HepG2 (cell line): ENCODE data around the gene PLA2G12A. TPM values are rescaled to one million over a fixed set of nuclear protein-coding genes. Genes with fewer than 3 reads are reported as not detected.

Experiments used
- HNRNPLL ChIP-seq: fragments of 200-400 bp; formaldehyde crosslinking; IDR thresholded peaks from 2 replicates; pipeline ENCODE4 v1.6.1; 2017; ENCODE audit warnings: mild to moderate bottlenecking, low read depth, low read length; ENCODE audit not compliant: poor library complexity, severe bottlenecking
- KLF9 ChIP-seq: IDR thresholded peaks from 2 replicates; pipeline ENCODE4 v1.6.1; 2016; ENCODE audit warnings: low read depth
- NCOA1 ChIP-seq: sonication (generic); formaldehyde crosslinking; IDR thresholded peaks from 2 replicates; pipeline ENCODE4 v1.9.0; 2021; ENCODE audit warnings: missing genetic modification reagents
- NFYB ChIP-seq: sonication (generic); formaldehyde crosslinking; IDR thresholded peaks from 2 replicates; pipeline ENCODE4 v1.4.0; 2020; ENCODE audit warnings: missing genetic modification reagents
- NPAS2 ChIP-seq: sonication (generic); formaldehyde crosslinking; IDR thresholded peaks from 2 replicates; pipeline ENCODE4 v1.8.0; 2022; ENCODE audit warnings: mild to moderate bottlenecking, missing genetic modification reagents, borderline replicate concordance
- RARG ChIP-seq: sonication (generic); formaldehyde crosslinking; IDR thresholded peaks from 2 replicates; pipeline ENCODE4 v1.4.0; 2020; ENCODE audit warnings: low read depth, mild to moderate bottlenecking, missing genetic modification reagents
- RXRB ChIP-seq: IDR thresholded peaks from 2 replicates; pipeline ENCODE4 v1.6.1; 2016; ENCODE audit warnings: borderline replicate concordance, missing genetic modification reagents, missing compliant biosample characterization
- SIN3B ChIP-seq: fragments of 150-350 bp; IDR thresholded peaks from 2 replicates; pipeline ENCODE4 v1.6.1; 2014; ENCODE audit warnings: low read length
- SRSF9 ChIP-seq: fragments of 200-400 bp; formaldehyde crosslinking; IDR thresholded peaks from 2 replicates; pipeline ENCODE4 v1.6.1; 2018; ENCODE audit warnings: borderline replicate concordance, mild to moderate bottlenecking, low read depth, low read length; ENCODE audit not compliant: insufficient read depth, poor library complexity, severe bottlenecking
- ZEB1 ChIP-seq: IDR thresholded peaks from 2 replicates; pipeline ENCODE4 v1.6.1; 2012; ENCODE audit warnings: mild to moderate bottlenecking, low read depth, inconsistent platforms; ENCODE audit not compliant: insufficient replicate concordance
- ZFX ChIP-seq: sonication (generic); formaldehyde crosslinking; IDR thresholded peaks from 2 replicates; pipeline ENCODE4 v1.4.0; 2020; ENCODE audit warnings: mild to moderate bottlenecking, low read depth, missing genetic modification reagents, moderate library complexity
- ZFYVE20 ChIP-seq: sonication (generic); formaldehyde crosslinking; IDR thresholded peaks from 2 replicates; pipeline ENCODE4 v1.8.0; 2023; ENCODE audit warnings: low read depth, mild to moderate bottlenecking, moderate library complexity, missing genetic modification reagents, borderline replicate concordance
- ZNF10 ChIP-seq: sonication (generic); formaldehyde crosslinking; IDR thresholded peaks from 2 replicates; pipeline ENCODE4 v1.4.0; 2020; ENCODE audit warnings: mild to moderate bottlenecking, low read depth, missing genetic modification reagents, borderline replicate concordance
- ZNF101 ChIP-seq: sonication (generic); formaldehyde crosslinking; IDR thresholded peaks from 2 replicates; pipeline ENCODE4 v1.4.0; 2020; ENCODE audit warnings: mild to moderate bottlenecking, low read depth, missing genetic modification reagents, borderline replicate concordance
- ZNF460 ChIP-seq: sonication (generic); formaldehyde crosslinking; IDR thresholded peaks from 2 replicates; pipeline ENCODE4 v1.5.1; 2020; ENCODE audit warnings: missing genetic modification reagents, mild to moderate bottlenecking, borderline replicate concordance
- ZNF678 ChIP-seq: sonication (generic); formaldehyde crosslinking; IDR thresholded peaks from 2 replicates; pipeline ENCODE4 v1.4.0; 2020; ENCODE audit warnings: mild to moderate bottlenecking, missing genetic modification reagents
- ZNF746 ChIP-seq: sonication (generic); formaldehyde crosslinking; IDR thresholded peaks from 2 replicates; pipeline ENCODE4 v1.8.0; 2022; ENCODE audit warnings: mild to moderate bottlenecking, missing genetic modification reagents
- ZNF792 ChIP-seq: IDR thresholded peaks from 2 replicates; pipeline ENCODE4 v1.6.1; 2016
- ZNF816 ChIP-seq: sonication (generic); formaldehyde crosslinking; IDR thresholded peaks from 2 replicates; pipeline ENCODE4 v1.8.0; 2022; ENCODE audit warnings: missing genetic modification reagents, mild to moderate bottlenecking, borderline replicate concordance
- polyA plus RNA-seq, 8 experiments: library from polyadenylated mRNA; depleted of rRNA in 3 of 8; stranded (reverse) in 7 of 8; unstranded in 1 of 8; fragments of >200 nt; fragmentation: Illumina TruSeq in 4 of 8; extraction: Trizol in 4 of 8; gene quantifications; 2 replicates each; pipeline versions ENCODE4 v1.2.1 to v1.2.3, GENCODE V29; 2011 to 2016; ENCODE audit warnings: low read depth in 4 of 8, missing spikeins in 1 of 8, mixed read lengths in 1 of 8; ENCODE audit not compliant: insufficient read depth in 1 of 8
- total RNA-seq, 5 experiments: library from RNA; depleted of rRNA; stranded (reverse); fragments of >200 nt; fragmentation: Illumina TruSeq; extraction: Trizol; gene quantifications; 2 replicates each; pipeline ENCODE4 v1.2.3, GENCODE V29; 2016; ENCODE audit warnings: low read depth in 1 of 5
- TF ChIP-seq, protein P1 (sequence below): sonication (generic); formaldehyde crosslinking; IDR thresholded peaks from 2 replicates; pipeline ENCODE4 v1.8.0; 2022; ENCODE audit warnings: missing genetic modification reagents, mild to moderate bottlenecking, inconsistent platforms, borderline replicate concordance
- TF ChIP-seq, protein P2 (sequence below): sonication (generic); formaldehyde crosslinking; IDR thresholded peaks from 2 replicates; pipeline ENCODE4 v1.4.0; 2020; ENCODE audit warnings: mild to moderate bottlenecking, low read depth, missing genetic modification reagents
- TF ChIP-seq, protein P3 (sequence below): sonication (generic); formaldehyde crosslinking; IDR thresholded peaks from 2 replicates; pipeline ENCODE4 v1.4.0; 2020; ENCODE audit warnings: missing genetic modification reagents
- TF ChIP-seq, protein P4 (sequence below): sonication (generic); formaldehyde crosslinking; IDR thresholded peaks from 2 replicates; pipeline ENCODE4 v1.5.0; 2020; ENCODE audit warnings: missing genetic modification reagents
- TF ChIP-seq, protein P5 (sequence below): sonication (generic); formaldehyde crosslinking; IDR thresholded peaks from 2 replicates; pipeline ENCODE4 v1.5.0; 2020; ENCODE audit warnings: mild to moderate bottlenecking, missing genetic modification reagents

The PLA2G12A gene
- total and polyA plus RNA-seq, 2 of the 13 experiments (the other 11 are each of a cell fraction or from before 2014, with no cell fraction given), result 61.2 to 64.0 TPM

DNA sequence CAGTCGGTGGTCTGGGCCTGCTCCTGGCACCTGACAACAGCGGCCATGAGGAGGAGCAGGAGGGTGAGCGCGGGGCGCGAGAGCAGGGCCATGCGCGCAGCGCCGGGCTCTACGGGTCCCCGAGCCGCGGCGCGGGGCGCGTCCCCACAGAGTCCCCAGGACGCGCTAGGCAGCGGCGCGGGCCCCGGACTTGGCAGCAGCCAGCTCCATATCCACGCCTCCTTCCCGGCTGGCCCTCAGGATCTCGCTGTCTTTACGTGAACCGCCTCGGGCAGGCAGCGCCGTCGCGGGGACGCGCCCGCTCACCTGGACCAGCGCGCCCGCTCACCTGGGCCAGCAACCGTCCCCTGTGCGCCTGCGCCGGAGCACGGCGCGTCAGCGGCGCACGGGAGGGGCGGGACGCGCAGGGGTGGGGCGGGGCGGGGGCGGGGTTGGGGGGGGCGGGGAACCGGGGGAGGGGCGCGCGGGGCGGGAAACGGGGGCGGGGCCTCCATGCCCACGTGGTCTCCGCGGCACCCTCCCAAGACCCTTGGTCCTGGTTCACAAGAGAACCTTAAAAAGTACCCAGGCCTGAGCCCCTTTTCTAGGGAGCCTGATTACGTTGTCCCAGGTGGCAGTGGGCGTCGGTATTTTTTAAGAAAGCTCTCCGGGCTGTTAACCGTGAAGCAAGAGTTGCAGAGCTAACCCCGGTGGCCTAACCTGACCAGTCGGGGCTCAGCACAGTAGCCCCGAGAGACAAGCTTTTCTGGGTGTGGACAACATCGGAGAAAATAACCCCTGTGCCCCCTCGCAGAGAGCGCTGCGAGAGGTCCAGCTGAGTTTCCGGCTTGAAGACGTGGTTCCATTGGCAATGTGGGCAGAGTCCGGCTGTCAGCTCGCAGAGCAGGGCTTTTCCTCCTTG lies at the start of gene PLA2G12A (continued):
- 0 out of 2 replicates have a peak, but pooled peaks have one; percentile 17 for TF ChIP-seq ZNF792 (CRISPR knock-in tag)
- no peak for TF ChIP-seq ZNF678 (CRISPR knock-in tag)
- peak; percentile 45; the same call in 1 of the 2 replicates for TF ChIP-seq ZNF816
- no peak for TF ChIP-seq NFYB
- peak; percentile 61 for TF ChIP-seq HNRNPLL
- TF ChIP-seq SRSF9, result no peak
- TF ChIP-seq KLF9 (CRISPR knock-in tag), result no peak
- TF ChIP-seq ZFX (CRISPR knock-in tag), result peak; percentile 85
- TF ChIP-seq ZNF101 (CRISPR knock-in tag), result no peak
- TF ChIP-seq, protein P1, sequence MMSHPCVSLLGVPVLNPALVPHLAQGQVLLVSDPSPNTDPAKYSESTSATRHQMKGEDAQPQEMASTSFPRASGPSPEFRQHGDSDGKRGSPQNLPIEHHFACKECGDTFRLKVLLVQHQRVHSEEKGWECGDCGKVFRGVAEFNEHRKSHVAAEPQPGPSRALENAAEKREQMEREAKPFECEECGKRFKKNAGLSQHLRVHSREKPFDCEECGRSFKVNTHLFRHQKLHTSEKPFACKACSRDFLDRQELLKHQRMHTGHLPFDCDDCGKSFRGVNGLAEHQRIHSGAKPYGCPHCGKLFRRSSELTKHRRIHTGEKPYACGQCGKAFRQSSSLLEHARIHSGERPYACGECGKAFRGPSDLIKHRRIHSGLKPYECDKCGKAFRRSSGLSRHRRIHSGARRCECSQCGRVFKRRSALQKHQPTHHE (CRISPR knock-in tag), result peak; percentile 70; the same call in 1 of the 2 replicates
- TF ChIP-seq ZNF460 (CRISPR knock-in tag), result no peak
- TF ChIP-seq, protein P2, sequence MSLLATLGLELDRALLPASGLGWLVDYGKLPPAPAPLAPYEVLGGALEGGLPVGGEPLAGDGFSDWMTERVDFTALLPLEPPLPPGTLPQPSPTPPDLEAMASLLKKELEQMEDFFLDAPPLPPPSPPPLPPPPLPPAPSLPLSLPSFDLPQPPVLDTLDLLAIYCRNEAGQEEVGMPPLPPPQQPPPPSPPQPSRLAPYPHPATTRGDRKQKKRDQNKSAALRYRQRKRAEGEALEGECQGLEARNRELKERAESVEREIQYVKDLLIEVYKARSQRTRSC, result no peak; the same call in 1 of the 2 replicates
- TF ChIP-seq, protein P3, sequence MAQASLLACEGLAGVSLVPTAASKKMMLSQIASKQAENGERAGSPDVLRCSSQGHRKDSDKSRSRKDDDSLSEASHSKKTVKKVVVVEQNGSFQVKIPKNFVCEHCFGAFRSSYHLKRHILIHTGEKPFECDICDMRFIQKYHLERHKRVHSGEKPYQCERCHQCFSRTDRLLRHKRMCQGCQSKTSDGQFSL (CRISPR knock-in tag), result 0 out of 2 replicates have a peak, but pooled peaks have one; percentile 10
- no peak for TF ChIP-seq ZNF746
- TF ChIP-seq, protein P4, sequence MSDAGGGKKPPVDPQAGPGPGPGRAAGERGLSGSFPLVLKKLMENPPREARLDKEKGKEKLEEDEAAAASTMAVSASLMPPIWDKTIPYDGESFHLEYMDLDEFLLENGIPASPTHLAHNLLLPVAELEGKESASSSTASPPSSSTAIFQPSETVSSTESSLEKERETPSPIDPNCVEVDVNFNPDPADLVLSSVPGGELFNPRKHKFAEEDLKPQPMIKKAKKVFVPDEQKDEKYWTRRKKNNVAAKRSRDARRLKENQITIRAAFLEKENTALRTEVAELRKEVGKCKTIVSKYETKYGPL, result no peak
- peak; percentile 93 for TF ChIP-seq ZEB1
- no peak for TF ChIP-seq NCOA1 (CRISPR knock-in tag)
- TF ChIP-seq ZNF10 (CRISPR knock-in tag), result no peak
- no peak for TF ChIP-seq NPAS2 (CRISPR knock-in tag)
- no peak for TF ChIP-seq RXRB (CRISPR knock-in tag)
- 0 out of 2 replicates have a peak, but pooled peaks have one; percentile 60 for TF ChIP-seq ZFYVE20 (CRISPR knock-in tag)
- no peak for TF ChIP-seq RARG
- TF ChIP-seq, protein P5, sequence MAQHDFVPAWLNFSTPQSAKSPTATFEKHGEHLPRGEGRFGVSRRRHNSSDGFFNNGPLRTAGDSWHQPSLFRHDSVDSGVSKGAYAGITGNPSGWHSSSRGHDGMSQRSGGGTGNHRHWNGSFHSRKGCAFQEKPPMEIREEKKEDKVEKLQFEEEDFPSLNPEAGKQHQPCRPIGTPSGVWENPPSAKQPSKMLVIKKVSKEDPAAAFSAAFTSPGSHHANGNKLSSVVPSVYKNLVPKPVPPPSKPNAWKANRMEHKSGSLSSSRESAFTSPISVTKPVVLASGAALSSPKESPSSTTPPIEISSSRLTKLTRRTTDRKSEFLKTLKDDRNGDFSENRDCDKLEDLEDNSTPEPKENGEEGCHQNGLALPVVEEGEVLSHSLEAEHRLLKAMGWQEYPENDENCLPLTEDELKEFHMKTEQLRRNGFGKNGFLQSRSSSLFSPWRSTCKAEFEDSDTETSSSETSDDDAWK (CRISPR knock-in tag), result no peak
- no peak for TF ChIP-seq SIN3B
